Calu3 (cell line): ENCODE data around the gene HMX2. TPM values are rescaled to one million over a fixed set of nuclear protein-coding genes. Genes with fewer than 3 reads are reported as not detected.

Experiments used
- BruUV-seq: library from RNA; stranded (reverse); fragments of 400-500 nt; replicated peaks from 2 replicates; lab custom pipeline; 2021; lab: Mats Ljungman, UMichigan
- CTCF ChIA-PET: fragments of 300-600 bp; sonication (Branson Sonifier 250); formaldehyde crosslinking; loops from one replicate; lab custom pipeline; 2022; ENCODE audit warnings: antibody characterized with exemption; lab: Charles Lee
- DNase-seq: peaks from one replicate; pipeline ENCODE4 v3.0.0; 2022
- H3K27ac Mint-ChIP-seq: one replicate; pipeline ENCODE4 v1.8.0; 2022; ENCODE audit warnings: mixed read lengths; ENCODE audit not compliant: unreplicated experiment
- H3K27me3 Mint-ChIP-seq: one replicate; pipeline ENCODE4 v1.8.0; 2022; ENCODE audit warnings: mixed read lengths; ENCODE audit not compliant: unreplicated experiment
- H3K36me3 Mint-ChIP-seq: one replicate; pipeline ENCODE4 v1.8.0; 2022; ENCODE audit warnings: mild to moderate bottlenecking, moderate library complexity, mixed read lengths; ENCODE audit not compliant: insufficient read depth, unreplicated experiment
- H3K4me1 Mint-ChIP-seq: one replicate; pipeline ENCODE4 v1.8.0; 2022; ENCODE audit warnings: mild to moderate bottlenecking, low read depth, mixed read lengths; ENCODE audit not compliant: unreplicated experiment
- H3K4me3 Mint-ChIP-seq: one replicate; pipeline ENCODE4 v1.8.0; 2022; ENCODE audit warnings: mild to moderate bottlenecking, low read depth, moderate library complexity, mixed read lengths; ENCODE audit not compliant: unreplicated experiment
- H3K9me3 Mint-ChIP-seq: one replicate; pipeline ENCODE4 v1.8.0; 2022; ENCODE audit warnings: low read depth, mixed read lengths; ENCODE audit not compliant: unreplicated experiment
- CTCF ChIP-seq: fragments of 200-600 bp; IDR thresholded peaks from one replicate; pipeline ENCODE4 v1.8.0; 2022; ENCODE audit warnings: antibody characterized with exemption; ENCODE audit not compliant: unreplicated experiment
- intact Hi-C: fragments of 100-400 bp; cut with micrococcal nuclease; formaldehyde crosslinking; loops from one replicate; pipeline ENCODE4 v1.10.0; 2022; ENCODE audit not compliant: unreplicated experiment
- total RNA-seq: library from RNA; stranded (reverse); gene quantifications from 2 replicates; pipeline ENCODE4 v1.2.3, GENCODE V29; 2022

The HMX2 gene
- total RNA-seq, 1 experiment from 2014 or later = not detected

- no peak for DNase-seq
- Mint-ChIP-seq H3K4me3 (no peak overlapping the region), H3K4me1 (no peaks in the 10 kb centered on the region), H3K36me3 (peaks cover 11% of the 10 kb centered on the region), H3K27ac (no peak overlapping the region), H3K9me3 (no peaks in the 10 kb centered on the region), H3K27me3 (peaks cover 33% of the 10 kb centered on the region)
- CTCF ChIA-PET = no interaction called here
- no TSS peak for BruUV-seq
- TF ChIP-seq CTCF = no peak
- intact Hi-C loops = no loop called here
Observed at GRCh38 chr10:123149568-123150270, 1.8 kb downstream of the HMX2 start.

DNA sequence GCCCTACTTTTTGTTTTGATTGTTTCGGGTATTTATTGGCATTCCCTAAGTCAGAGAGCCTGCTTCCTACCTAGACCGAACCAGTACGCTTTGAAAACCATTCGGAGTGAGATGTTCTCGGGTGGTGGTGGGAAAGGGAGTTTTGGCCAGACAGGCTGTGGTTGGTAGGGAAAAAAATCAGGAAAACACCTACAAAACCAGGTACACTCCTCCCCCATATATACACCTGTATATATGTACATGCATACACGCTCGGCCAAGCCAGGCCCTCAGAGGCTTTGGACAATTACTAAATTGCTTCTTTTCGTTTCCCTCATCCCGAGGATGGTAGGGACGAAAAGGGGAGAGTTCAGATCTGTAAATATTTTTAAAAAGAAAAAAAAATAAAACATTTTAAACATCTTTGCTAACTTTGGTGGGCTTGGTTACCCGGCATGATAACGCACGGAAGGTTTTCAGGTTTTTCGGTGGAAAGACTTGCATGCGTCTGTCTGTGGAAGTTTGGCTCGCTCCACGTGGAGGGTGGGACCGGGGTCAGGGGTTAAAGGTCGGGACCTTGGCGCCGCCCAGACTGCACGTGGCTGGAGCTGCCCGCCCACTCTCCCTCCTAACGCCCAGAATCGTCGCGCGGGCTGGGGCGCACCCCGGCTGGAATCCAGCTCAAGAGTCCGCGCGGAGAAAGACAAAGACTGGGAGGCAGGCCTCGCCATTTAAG is 2.5 kb downstream of the HMX2 start:
- intact Hi-C loops = no loop called here
- Mint-ChIP-seq H3K9me3 (no peaks in the 10 kb centered on the region), H3K4me1 (peaks cover 2% of the 10 kb centered on the region), H3K27me3 (peaks cover 26% of the 10 kb centered on the region), H3K36me3 (peaks cover 18% of the 10 kb centered on the region), H3K27ac (no peak overlapping the region), H3K4me3 (peak overlapping the region; percentile 54)
- BruUV-seq = no TSS peak
- no peak for DNase-seq
- CTCF ChIA-PET = no interaction called here
- no peak for TF ChIP-seq CTCF

DNA sequence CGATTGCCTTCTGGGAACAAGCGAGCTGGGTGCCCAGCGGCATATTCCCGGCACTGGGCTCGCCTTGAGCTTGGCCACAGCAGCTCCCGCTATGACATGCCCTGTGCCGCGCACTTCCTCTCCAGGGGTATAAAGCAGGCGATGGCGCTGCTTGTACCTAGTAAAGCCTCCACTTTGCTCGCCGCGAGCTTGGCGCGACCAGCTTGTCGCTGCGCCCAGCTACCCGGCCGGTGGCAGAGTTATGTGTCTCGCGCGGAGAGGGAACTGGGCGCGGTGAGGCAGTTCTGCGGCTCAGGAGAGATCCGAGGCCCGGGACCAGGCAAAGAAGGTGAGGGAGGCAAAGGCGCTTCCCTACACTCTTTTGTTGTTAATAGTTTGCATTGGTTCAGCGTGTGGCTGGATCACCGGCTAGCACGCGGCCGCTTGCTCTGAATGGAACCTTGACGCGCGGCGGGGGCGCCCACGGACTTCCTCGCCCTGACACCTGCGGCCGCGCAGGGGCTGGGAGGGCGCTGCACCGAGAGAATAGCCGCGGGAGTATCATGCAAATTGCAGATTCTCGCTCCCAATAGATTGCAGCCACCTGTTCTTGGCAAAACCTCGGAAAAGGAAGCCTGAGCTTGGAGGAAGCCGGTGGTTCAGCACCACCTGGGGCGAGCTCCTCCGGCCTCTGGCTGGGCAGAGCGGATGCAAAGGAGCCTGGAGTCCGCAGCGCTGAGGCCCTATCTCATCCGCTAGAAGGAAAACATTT is 3.2 kb downstream of the HMX2 start:
- CTCF ChIA-PET = no interaction called here
- intact Hi-C loops = no loop called here
- no TSS peak for BruUV-seq
- Mint-ChIP-seq H3K4me1 (peaks cover 10% of the 10 kb centered on the region), H3K36me3 (peaks cover 21% of the 10 kb centered on the region), H3K27ac (no peak overlapping the region), H3K27me3 (peaks cover 22% of the 10 kb centered on the region), H3K9me3 (no peaks in the 10 kb centered on the region), H3K4me3 (peak overlapping the region; percentile 54)
- no peak for TF ChIP-seq CTCF
- DNase-seq = peak; percentile 21

DNA sequence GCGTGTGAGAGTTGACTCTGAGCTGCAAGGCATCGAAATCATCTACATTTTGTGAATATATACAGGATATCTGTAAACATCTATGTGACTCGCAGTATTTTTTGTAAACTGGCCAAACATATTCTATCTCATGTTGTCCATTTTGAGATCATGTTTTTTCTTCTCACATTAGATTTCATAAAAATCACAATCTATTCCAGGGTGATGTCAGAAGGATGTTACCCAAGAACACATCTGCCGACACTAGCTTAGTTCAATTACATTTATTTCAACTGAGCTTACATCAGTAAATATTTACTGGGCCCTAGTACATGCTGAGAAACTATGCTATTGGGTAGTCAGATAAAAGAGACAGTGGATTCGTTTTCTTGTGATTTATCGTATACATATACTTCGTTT is 3.8 kb downstream of the HMX2 start:
- CTCF ChIA-PET = no interaction called here
- Mint-ChIP-seq H3K4me1 (peaks cover 14% of the 10 kb centered on the region), H3K9me3 (no peaks in the 10 kb centered on the region), H3K27ac (no peak overlapping the region), H3K4me3 (peak overlapping the region; percentile 54), H3K27me3 (peaks cover 20% of the 10 kb centered on the region), H3K36me3 (peaks cover 21% of the 10 kb centered on the region)
- BruUV-seq = no TSS peak
- intact Hi-C loops = no loop called here
- DNase-seq = no peak
- TF ChIP-seq CTCF = no peak
